CD4-positive, alpha-beta T cell treated with Interleukin-4 for 1 hour (primary cell): ENCODE results near the gene S100G.

Experiments
- DNase-seq, 2 donors: peaks; one replicate each; pipeline ENCODE4 v3.0.0-alpha.2; 2020 to 2022

S100G gene

GRCh38 chrX:16651391-16652024, 1.6 kb downstream of the S100G start:
- no peak for DNase-seq

- DNase-seq, result no peak
These were observed 3.5 kb downstream of the S100G start for GRCh38 chrX:16653424-16653823.

GRCh38 chrX:16654093-16654492, 4.1 kb downstream of the S100G start:
- no peak for DNase-seq

- no peak for DNase-seq
These were observed 8.3 kb downstream of the S100G start for GRCh38 chrX:16658284-16658683.

GRCh38 chrX:16659321-16659720, 9.4 kb downstream of the S100G start:
- no peak for DNase-seq

GRCh38 chrX:16661495-16661894, 11.5 kb downstream of the S100G start:
- DNase-seq, result no peak

- no peak for DNase-seq
These were observed 12.4 kb downstream of the S100G start for GRCh38 chrX:16662402-16662801.

- DNase-seq, result no peak
These were observed 14.1 kb downstream of the S100G start for GRCh38 chrX:16664074-16664473.

- DNase-seq, result no peak
These were observed 14.7 kb downstream of the S100G start for GRCh38 chrX:16664626-16665025.

- no peak for DNase-seq
These were observed 15.1 kb downstream of the S100G start for GRCh38 chrX:16665089-16665488.

GRCh38 chrX:16666541-16666940, 16.6 kb downstream of the S100G start:
- DNase-seq, result no peak

GRCh38 chrX:16671005-16671404, 21.0 kb downstream of the S100G start:
- DNase-seq, result peak; percentile 12 to 43

- DNase-seq, result no peak
These were observed 28.7 kb downstream of the S100G start for GRCh38 chrX:16678689-16679088.

- DNase-seq, result no peak
These were observed 33.2 kb downstream of the S100G start for GRCh38 chrX:16683007-16683664.

GRCh38 chrX:16687514-16687913, 37.6 kb downstream of the S100G start:
- DNase-seq, result no peak

- peak; percentile 53 to 55 for DNase-seq
These were observed 45.2 kb downstream of the S100G start for GRCh38 chrX:16695079-16695676.

- no peak for DNase-seq
These were observed 47.0 kb downstream of the S100G start for GRCh38 chrX:16696956-16697355.

GRCh38 chrX:16699389-16699788, 49.4 kb downstream of the S100G start:
- DNase-seq, result no peak

- DNase-seq, result no peak
These were observed 50.8 kb downstream of the S100G start for GRCh38 chrX:16700734-16701133.

- no peak for DNase-seq
These were observed 53.0 kb downstream of the S100G start for GRCh38 chrX:16702700-16703599.
